ENCODE data around the gene UPF2. TPM values are rescaled to one million over a fixed set of nuclear protein-coding genes. Genes with fewer than 3 reads are reported as not detected.
A peak's percentile ranks its signal among the peaks of the same experiment; 100 is the strongest.

Gene UPF2
- total RNA-seq, 1 experiment from 2014 or later: 18.7 TPM

DNA sequence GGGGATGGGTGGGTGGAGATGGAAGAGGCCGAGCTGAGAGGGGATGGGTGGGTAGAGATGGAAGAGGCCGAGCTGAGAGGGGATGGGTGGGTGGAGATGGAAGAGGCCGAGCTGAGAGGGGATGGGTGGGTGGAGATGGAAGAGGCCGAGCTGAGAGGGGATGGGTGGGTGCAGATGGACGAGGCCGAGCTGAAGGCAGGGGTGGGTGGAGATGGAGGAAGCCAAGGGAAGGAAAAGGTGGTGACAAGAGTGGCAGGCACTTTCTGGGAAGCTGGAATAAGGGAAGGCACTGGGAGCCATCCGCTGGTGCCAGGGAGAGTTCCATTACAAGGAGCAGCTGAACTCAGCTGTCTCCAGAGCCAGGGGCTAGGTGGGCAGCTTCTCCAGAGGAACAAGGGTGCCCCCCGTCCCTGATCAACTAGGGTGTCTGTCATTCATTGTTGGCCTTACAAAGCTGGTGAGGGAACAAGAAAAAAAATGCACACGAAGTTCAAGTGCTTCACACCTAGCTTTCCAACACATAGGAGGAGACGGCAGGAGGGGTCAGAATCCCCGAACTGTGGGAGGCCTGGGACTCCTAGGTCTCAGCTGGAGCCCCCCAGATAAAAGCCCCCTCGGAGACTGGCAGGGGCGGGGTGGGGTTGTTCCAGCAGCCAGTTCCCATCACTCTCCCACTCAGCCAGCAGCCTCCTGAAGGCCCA, 157.0 kb downstream of the UPF2 start:
- DNase-seq (ENCODE audit: low spot score): no peak

DNA sequence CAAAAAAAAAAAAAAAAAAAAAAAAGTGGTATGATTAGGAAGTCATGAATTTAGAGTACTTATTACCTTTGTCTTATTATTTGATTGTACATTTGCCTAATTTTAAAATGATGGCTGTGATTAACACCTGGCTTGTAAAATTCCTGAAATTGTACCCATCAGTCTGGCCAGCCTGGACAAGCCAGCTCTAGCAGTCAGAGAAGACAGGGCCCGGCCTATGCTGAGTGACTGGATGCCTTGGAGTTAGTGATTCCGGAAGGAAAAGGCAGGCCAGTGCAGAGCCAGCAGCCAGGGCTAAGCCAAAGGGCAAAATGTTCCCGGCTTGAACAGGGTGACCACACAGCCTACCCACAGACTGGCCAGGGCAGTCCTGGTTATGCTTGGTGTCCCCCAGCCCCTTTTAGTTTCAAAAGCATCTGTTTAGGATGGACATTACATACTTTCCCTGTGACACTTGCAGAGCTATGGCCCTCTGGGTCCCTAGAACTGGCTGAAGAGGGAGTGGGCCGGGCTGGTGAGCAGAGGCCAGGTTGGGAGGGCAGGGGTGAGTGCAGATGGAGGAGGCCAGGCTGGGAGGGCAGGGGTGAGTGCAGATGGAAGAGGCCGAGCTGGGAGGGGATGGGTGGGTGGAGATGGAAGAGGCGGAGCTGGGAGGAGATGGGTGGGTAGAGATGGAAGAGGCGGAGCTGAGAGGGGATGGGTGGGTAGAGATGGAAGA, 157.7 kb downstream of the UPF2 start:
- no peak for DNase-seq (ENCODE audit: low spot score)

DNA sequence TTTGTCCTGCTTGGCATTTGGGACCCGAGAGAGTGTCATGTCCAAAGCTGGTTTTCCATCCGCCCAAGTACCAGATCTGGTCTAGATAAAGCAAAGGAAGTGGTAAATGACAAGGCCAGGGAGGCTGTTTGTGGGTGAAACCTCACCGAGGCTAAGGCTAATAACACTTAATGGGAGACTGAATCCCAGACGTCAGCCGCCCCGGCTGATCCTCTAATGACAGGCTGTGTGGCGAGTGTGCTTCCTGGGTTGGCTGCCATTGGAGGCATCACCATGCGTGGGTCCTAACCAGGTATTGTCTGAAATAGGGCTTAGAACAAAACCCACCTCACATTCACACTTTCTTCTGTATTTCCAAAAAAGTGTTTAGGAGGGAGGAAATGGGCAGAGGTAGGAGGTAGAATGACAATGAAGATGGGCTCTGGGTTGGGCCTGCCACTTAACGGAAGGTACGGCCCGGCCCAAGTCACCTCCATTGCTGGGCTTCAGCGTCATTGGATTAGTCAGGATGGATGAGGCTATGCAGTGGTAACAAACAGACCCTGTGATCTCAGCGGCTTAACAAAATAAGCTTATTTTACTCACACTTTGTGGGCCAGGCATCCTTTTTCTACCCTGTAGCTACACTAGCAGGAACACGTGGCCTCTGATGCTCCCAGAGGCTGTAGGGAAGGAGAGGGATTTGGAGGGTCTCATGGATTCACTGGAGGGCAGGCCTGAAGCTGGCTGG, 159.8 kb downstream of the UPF2 start:
- DNase-seq (ENCODE audit: low spot score): peak; percentile 48

DNA sequence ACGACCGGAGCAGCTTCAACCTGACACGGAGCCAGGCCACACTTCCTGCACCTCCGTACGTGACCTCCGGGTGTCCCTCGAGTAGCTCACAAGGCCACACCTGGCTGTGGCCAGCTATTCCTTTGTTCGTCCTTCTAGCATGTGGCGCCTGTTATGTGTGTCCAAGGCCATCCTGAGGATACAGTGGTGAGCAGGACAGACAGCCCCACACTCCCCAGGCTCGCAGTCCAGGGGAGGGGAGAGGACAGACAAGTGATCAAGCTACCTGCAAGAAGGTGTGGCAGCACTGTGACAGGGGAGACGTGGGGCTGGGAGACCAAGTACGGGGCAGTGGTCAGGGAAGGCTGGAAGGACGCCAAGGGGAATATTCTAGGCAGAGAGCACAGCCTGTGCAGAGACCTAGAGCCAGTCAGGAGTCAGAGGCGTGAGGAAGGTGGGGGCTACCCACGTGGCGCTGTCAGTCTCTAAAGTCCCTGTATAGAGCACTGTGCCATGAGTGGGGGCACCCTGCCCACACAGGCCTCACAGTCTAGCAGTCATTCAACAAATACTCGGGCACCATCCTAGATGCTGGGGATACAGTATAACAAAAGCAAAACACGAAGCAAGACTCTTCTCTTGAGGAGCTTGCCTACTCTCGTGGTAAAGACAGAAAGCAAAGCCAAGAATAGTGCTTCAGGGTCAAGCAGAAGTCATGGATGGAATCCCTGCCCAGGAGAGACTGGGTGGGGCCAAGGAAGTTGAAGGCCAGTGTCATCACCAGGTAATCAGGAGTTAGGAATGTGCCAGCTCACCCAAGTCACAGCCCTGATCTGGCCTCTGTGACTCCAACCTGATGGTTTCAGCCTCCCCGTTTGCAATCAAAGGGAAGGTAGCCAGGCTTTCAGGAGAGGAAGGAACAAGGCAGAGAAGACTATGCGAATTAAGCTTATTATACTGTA, 160.9 kb downstream of the UPF2 start:
- DNase-seq (ENCODE audit: low spot score): peak; percentile 91

DNA sequence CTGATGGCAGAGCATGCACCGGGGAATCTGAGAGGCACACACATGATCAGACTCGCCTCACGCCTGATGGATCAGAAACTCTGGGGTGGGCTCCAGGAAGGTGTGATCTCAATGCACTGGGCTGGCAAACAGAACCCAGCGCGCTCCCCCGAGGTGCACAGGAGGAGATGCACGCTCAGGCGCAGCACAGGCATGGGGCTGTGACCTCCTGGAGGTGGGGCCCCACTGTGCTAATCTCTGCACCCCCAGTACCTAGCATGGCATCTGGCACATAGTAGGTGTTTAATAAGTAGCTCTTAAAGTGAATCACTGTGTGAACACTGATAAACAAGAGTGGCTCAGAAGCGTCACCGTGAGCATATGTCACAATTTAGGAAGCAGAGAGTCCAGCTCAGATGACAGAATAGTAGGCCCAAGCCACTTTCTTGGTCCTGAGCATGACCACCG, 161.6 kb downstream of the UPF2 start:
- DNase-seq (ENCODE audit: low spot score): no peak

DNA sequence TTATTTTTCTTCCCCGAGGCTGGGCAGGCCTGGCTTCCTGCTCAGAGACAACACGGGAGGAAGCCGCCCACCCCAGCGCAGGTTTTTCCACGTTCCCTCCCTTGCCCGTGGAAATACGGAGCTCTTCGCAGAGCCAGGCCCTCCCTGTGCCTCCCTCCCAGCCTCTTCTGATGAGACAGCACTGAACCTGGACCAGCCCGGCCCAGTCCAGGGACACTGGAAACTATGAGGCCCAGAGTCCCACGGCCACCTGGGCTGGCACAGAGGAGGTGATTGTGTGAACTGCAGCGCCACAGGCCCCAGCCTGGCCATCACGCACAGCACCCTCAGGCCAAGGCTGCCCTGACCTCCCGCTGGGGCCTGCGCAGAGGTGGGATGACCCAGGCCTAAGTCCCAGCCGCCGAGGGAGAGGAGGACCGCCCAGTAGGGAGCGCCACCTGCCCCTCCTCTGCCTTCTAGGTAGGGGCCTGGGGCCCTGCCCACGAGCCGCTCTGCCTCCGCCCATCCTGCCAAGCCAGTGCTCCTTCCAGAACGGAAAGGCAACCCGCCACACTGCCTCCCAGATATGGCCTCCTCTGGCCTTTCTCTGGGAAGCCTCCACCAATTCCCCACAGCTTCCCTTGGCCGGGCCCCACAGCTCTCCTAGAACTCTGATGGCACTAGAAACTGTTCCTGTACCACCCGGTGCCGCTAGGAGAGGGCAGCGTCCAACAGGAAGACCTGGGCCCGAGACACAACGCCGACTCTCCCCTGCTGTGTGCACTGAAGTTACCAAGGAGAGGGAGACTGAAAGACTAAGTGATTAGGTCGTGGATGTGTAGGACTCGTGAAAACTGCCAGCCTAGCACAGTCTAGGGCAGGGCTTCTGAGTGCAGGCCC, 162.2 kb downstream of the UPF2 start:
- DNase-seq (ENCODE audit: low spot score): no peak

DNA sequence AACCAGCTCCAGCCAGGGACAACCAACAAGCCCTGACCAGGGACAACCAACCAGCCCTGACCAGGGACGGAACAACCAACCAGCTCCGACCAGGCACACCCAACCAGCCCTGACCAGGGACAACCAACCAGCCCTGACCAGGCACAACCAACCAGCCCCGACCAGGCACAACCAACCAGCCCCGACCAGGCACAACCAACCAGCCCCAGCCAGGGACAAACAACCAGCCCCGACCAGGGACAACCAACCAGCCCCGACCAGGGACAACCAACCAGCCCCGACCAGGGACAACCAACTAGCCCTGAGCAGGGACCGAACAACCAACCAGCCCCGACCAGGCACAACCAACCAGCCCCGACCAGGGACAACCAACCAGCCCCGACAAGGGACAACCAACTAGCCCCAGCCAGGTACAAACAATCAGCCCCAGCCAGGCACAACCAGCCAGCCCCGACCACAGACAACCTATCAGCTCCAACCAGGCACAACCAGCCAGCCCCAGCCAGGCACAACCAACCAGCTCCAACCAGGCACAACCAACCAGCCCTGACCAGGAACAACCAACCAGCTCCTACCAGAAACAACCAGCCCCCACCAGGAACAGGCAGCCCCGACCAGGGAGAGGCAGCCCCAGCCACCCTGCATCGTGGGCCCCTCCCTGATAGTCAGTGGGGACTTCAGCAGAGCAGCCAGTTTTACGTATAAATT, 163.1 kb downstream of the UPF2 start:
- DNase-seq (ENCODE audit: low spot score): no peak

DNA sequence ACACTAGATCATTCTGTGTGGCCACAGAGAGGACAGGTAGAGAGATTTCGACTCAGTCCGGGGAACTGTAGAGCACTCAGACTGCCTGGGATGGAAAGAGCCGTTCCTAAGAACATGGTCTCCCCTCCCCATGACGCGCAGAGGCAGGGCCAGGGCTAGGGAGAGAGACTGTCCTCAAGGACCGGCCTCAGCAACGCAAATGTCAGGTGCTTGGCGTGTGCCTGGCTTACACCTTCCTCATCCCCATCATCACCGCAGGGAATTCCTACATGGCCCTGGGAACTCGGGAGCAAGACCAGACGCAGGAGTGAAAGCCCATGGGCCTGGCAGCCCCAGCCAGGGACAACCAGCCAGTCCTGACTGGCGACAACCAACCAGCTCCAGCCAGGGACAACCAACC, 163.8 kb downstream of the UPF2 start:
- no peak for DNase-seq (ENCODE audit: low spot score)

DNA sequence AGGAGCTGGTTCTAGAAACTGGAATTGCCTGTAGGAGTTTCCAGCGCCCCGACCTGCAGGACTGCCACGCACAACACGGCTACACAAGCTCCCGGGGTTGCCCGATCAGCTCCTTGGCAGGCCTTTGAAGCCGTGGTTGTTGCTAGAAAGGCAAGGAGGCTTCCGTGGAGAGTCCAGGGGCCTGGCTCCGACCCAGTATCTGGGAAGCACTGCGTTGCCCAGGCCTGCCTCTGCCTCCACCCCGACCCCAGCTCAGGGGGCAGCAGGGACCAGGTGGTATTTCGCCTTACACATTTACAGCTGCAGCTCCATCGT, 165.1 kb downstream of the UPF2 start:
- DNase-seq (ENCODE audit: low spot score): no peak

DNA sequence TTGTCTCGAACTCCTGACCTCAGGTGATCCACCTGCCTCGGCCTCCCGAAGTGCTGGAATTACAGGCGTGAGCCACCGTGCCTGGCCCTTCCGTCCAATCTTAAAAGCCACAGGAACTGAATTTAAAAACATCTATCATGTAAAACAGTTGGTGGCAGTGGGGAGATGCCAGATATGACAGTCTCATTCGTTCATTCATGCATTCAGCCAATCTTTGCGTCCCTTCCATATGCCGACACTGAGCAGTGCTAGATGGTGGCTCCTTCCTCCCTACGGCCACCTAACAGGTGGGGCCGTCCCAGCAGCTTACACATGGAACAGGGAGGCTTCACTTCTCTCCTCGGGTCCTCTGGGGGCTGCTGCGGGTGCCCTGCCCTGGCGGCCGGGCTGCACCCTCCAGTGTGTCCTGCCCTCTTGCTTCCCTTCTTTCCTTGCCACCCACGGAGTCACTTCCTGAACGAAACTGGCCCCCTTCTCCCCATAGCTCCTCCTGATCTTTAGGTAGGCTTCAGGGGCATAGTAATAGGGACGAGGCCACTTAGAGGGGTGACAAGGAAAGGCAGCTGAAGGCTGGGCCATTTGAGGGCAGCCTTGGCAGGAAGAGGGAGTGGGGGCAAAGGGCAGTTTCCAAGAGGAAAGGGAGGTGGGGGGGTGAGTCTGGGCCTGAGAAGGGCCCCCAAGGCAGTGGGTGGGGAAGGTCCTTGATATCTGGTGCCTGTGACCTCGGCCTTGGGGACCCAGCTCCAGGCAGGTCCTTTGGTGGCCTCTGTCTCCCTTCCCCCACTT, 165.6 kb downstream of the UPF2 start:
- DNase-seq (ENCODE audit: low spot score): no peak

DNA sequence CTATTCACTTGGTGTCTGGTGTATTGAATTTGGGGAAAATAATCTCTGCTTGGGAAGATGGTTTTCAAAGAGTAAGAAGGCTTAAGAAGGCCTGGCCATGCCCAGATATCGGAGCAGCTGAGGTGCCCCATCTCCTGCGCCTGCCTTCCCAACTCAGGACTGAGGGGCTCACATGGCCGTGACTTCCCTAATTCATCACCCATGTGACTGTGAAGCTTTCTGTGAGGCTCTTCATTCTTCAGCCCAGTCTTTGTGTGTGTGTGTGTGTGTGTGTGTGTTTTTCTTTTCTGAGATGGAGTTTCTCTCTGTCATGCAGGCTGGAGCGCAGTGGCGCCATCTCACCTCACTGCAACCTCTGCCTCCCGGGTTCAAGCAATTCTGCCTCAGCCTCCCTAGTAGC, 166.3 kb downstream of the UPF2 start:
- DNase-seq (ENCODE audit: low spot score): no peak

DNA sequence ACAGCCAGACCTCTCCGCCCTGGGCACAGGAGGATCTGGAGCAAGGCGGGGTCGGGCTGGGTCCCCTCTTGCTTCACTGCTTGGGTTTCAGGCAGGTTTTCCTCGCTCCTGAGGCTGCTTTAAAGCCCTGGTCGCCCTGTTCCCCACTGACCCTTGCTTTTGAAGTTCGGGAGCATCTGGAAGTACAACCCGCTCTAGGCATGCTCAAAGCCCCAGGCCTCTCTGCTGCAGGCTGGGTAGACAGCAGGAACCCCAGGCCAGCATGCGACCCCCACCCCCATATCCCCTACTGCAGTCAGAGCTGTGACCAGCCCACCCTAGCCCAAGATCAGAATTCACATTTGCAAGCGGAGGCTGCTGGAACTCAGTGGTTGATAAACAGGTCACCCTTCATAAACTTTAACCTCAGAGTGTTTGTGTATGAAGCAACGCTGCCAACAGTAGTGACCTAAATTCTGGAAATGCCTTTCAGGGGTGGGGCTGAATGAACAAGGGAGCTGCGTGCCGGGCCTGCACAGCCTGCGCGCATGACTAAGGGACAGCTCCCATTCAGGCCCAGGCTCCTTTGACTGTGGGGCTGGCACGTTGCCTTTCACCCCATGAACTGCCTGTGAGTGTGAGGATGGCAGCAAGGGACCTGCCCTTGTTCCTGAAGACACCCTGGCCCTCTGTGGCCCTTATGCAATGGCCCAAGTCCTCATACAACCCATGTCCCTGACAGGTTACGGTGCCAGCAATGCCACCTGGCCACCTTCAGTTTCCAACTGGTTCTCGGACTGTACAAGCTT, 166.9 kb downstream of the UPF2 start:
- peak; percentile 93 for DNase-seq (ENCODE audit: low spot score)

DNA sequence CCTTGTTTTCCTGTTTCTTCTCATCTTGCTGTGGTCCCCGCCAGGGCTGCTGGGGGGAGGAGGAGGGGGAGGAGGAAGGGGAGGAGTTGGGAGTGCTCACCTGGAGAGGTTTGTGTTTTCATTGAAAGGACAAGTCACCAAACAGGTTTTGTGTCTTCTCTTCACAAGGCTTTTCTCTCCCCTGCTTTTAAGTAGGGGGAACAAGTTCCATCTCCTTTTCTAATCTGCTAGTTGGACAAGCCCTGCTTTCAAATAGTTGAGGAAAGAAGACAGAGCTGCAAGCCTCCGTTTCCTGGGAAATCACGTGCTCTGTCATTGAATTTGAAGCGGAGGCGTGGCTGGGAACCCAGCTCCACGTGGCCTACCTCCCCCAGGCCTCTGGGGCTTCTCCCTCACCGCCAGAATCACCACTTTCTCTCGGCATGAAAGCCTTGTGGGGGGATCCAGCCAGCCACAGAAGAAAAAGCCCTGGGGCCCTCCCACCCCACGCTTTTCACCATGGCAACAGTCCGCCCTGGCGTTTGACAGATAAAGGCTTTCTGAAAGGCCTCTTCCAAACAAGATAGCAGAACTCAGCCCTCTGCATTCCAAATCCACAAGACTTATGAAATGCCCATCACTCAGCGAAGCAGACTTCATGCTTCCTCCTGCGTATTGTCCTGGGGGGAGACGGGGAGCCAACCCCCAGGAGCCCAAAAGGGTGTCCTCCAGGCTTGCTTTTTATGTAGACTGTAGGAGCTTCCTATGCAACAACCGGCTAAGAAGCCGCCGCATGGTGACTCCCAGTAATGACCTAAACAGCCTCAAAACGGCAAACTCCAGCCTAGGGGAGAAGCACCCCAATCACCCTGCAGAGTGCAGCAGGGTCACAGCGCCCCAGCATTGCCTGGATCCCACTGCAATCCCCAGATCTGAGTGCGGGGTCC, 167.8 kb downstream of the UPF2 start:
- DNase-seq (ENCODE audit: low spot score): no peak

DNA sequence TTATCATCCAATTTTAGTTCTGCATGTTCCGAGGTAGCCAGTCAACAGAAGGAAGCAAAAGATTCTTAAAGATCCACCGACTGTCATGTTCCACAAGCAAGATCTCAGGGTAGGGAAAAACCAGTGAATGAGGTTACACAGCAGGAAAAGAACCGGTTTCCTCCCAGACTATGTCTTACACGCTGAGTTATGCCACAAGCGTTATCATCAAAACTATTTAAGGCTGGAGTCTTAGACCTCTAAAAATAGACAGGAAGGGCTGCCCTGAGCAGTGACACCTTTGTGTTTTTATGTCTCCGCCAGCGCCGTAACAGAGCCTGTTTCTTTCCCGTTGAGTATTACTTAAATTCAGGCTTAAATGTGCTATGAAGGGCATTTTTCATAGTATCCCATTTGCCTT, 171.1 kb downstream of the UPF2 start:
- peak; percentile 72 for DNase-seq (ENCODE audit: low spot score)

DNA sequence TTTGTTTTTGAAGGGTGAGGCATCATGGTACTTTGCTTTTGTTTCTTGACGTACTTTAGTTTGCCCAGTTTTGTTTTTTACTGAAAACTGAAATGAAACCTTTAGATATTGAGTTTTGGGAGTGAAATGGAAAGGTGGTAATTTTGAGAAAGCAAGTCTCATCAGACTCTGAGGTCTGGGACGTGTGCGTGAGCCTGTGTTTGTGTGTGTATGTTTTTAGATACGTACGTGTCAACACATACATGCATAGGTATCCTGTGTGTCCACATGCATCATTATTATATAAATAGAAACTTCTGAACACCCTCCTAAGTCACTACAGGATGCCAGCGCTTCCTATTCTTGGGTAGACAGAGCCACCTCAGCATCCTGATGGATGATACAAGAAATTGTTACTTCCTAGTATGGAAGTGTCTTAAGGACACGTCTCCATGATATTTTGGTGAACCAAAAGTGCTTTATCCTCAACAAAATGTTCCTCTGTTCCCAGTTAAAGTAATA, 171.7 kb downstream of the UPF2 start:
- no peak for DNase-seq (ENCODE audit: low spot score)

DNA sequence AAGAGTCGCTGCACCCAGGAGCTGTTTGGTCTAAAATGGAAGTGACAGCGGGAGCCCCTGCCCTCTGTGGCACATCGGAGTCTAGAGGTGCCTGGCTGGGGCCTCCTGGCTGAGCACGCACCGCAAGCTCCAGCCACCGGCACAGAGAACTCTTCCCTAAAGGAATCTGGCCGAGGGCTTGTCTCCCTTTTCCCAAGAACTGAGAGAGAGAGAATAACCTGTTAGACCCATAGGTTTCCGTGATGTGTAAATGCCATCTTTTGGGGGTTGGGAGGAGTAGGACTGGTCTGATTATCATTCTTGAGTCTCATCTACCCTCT, 172.2 kb downstream of the UPF2 start:
- no peak for DNase-seq (ENCODE audit: low spot score)

All from A172 (cell line).